K562 (cell line): ENCODE results near the gene CNTFR.

Source experiments
- CEBPB ChIP-seq: fragments of 450-650 bp; IDR thresholded peaks from 2 replicates; pipeline ENCODE4 v1.6.1; 2016; ENCODE audit warnings: missing genetic modification characterization, missing compliant biosample characterization
- CTCF ChIP-seq, 3 experiments: IDR thresholded peaks in 2 of 3; conservative IDR thresholded peaks in 1 of 3; 2 replicates each; pipeline ENCODE4 v1.5.1; 2011 to 2012; ENCODE audit warnings: low read length in 3 of 3, mild to moderate bottlenecking in 3 of 3, control low read depth in 2 of 3, improper control_type of control experiment in 1 of 3, inconsistent platforms in 1 of 3, low read depth in 1 of 3, mixed read lengths in 1 of 3, moderate library complexity in 1 of 3; ENCODE audit not compliant: insufficient read depth in 2 of 3
- DPF2 ChIP-seq: fragments of 450-650 bp; IDR thresholded peaks from 2 replicates; pipeline ENCODE4 v1.6.1; 2016
- E4F1 ChIP-seq: fragments of 250-450 bp; sonication (Bioruptor Pico); IDR thresholded peaks from 2 replicates; pipeline ENCODE4 v1.5.0; 2021; ENCODE audit warnings: mild to moderate bottlenecking, borderline replicate concordance
- ELF1 ChIP-seq: fragments of 200-800 bp; sonication (Bioruptor generic); IDR thresholded peaks from 2 replicates; pipeline ENCODE4 v1.6.1; 2016; ENCODE audit warnings: missing genetic modification characterization, missing compliant biosample characterization
- FOXA3 ChIP-seq, 2 experiments: fragments of 450-650 bp in 1 of 2; sonication (generic) in 1 of 2; formaldehyde crosslinking; IDR thresholded peaks in 1 of 2; conservative IDR thresholded peaks in 1 of 2; 2 replicates each; pipeline versions ENCODE4 v1.4.0 to v1.8.0; 2020 to 2022; ENCODE audit warnings: mild to moderate bottlenecking in 2 of 2, missing genetic modification reagents in 1 of 2
- NEUROD1 ChIP-seq: fragments of 150-350 bp; IDR thresholded peaks from 2 replicates; pipeline ENCODE4 v1.6.1; 2014; ENCODE audit warnings: borderline replicate concordance, low read length, low read depth; ENCODE audit not compliant: partially characterized antibody
- NFYB ChIP-seq: IDR thresholded peaks from 2 replicates; pipeline ENCODE4 v1.6.1; 2011; ENCODE audit warnings: mild to moderate bottlenecking, moderate library complexity; ENCODE audit not compliant: insufficient read length; ENCODE audit errors: extremely low read depth
- POLR2A ChIP-seq: fragments of 450-650 bp; conservative IDR thresholded peaks from 2 replicates; pipeline ENCODE4 v1.6.1; 2016
- RFX7 ChIP-seq: fragments of 250-450 bp; sonication (Bioruptor Pico); IDR thresholded peaks from 2 replicates; pipeline ENCODE4 v1.5.1; 2021; ENCODE audit warnings: mild to moderate bottlenecking
- ZNF140 ChIP-seq: fragments of 250-450 bp; sonication (Bioruptor Pico); IDR thresholded peaks from 2 replicates; pipeline ENCODE4 v1.8.0; 2021; ENCODE audit warnings: moderate library complexity, mild to moderate bottlenecking, inconsistent platforms

GRCh38 chr9:34576597-34577399 is 12.7 kb downstream of the CNTFR start:
- TF ChIP-seq ZNF140 (no peak), DPF2 (no peak), NEUROD1 (no peak), RFX7 (no peak), ELF1 (no peak), CTCF (IDR thresholded peaks at IDR 0.05 in 2 of 3, conservative IDR thresholded peaks at IDR 0.05 in 1 of 3; ENCODE audit: insufficient read depth in 2 of 3, low read depth in 1 of 3, low read length in 3 of 3) (no peak), CEBPB (tag) (no peak), POLR2A (no peak), E4F1 (CRISPR knock-in tag) (no peak), FOXA3 (CRISPR knock-in tag; conservative IDR thresholded peaks at IDR 0.05 in 1 of 2, IDR thresholded peaks at IDR 0.05 in 1 of 2) (no peak), NFYB (no peak)
